ENCODE results near the gene AGAP5. TPM values are rescaled to one million over a fixed set of nuclear protein-coding genes. Genes with fewer than 3 reads are reported as not detected.
"Not testable (repeated sequence)": the region's sequence is repeated elsewhere in the genome, so short reads cannot be mapped to it uniquely, and the experiment has no call there.

Gene AGAP5
- polyA plus RNA-seq, 1 of the 3 experiments (the other 2 are of a cell fraction), result 3.8 TPM

DNA sequence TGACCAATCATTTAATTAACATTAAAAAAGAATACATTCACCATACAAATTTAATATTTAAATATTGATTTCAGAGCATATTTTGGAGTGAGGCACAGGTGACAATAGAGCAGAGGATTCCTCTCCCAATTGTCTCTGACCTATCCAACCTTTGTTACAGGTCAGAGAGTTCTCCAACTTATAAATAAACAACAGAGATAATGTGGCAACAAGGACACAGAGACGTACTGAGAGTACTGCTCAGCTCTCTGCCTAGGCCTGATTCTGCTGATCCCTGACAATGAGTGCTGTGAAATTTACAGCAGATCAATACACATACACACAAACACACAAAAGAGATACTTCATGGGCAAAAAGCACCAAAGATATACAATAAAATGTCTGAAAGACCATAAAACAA lies 18.3 kb upstream of the AGAP5 start:
- Histone ChIP-seq H4K20me1 (ENCODE audit: insufficient read depth) (no peaks in the 10 kb centered on the region), H3K4me1 (ENCODE audit: control insufficient read depth in 1 of 2, insufficient read depth in 2 of 2, low read depth in 1 of 2, low read length in 1 of 2) (no peaks in the 10 kb centered on the region), H3K9me2 (no peaks in the 10 kb centered on the region), H3K4me3 (ENCODE audit: low read depth in 2 of 2, low read length in 1 of 2) (no peak overlapping the region), H3K27me3 (ENCODE audit: insufficient read depth) (no peaks in the 10 kb centered on the region), H3K4me2 (no peak overlapping the region), H3K79me2 (ENCODE audit: insufficient read depth) (no peaks in the 10 kb centered on the region), H3K9me3 (no peaks in the 10 kb centered on the region), H3K9ac (no peak overlapping the region), H3K36me3 (replicated peaks in 1 of 2; ENCODE audit: control insufficient read depth in 1 of 2, insufficient read depth in 2 of 2, low read length in 1 of 2) (peaks cover 48 to 54% of the 10 kb centered on the region in 2 experiments), H3F3A (replicated peaks; ENCODE audit: insufficient read depth) (no peaks in the 10 kb centered on the region), H3K27ac (ENCODE audit: low read depth in 2 of 2, low read length in 1 of 2) (no peak overlapping the region), H2AFZ (ENCODE audit: low read depth) (no peak overlapping the region)
- no peak for DNase-seq
- WGBS (ENCODE audit: low lambda C conversion rate), result 84% methylated on average over 1 of the region's 1 CpG
- no peak for TF ChIP-seq SIN3A (IDR thresholded peaks at IDR 0.05; ENCODE audit: borderline replicate concordance, low read depth, low read length)
- no peak for TF ChIP-seq FOSL2 (IDR thresholded peaks at IDR 0.05; ENCODE audit: borderline replicate concordance, low read depth)
- no peak for TF ChIP-seq NFIC (IDR thresholded peaks at IDR 0.05; ENCODE audit: borderline replicate concordance)
- TF ChIP-seq MXI1 (IDR thresholded peaks at IDR 0.05; ENCODE audit: low read depth, low read length), result no peak
- no peak for TF ChIP-seq CHD2 (IDR thresholded peaks at IDR 0.05; ENCODE audit: low read length, partially characterized antibody)
- POLR2A ChIA-PET, result no interaction called here
- CTCF ChIA-PET, result no interaction called here

- H3K27me3 ChIP-seq (ENCODE audit: insufficient read depth); H3K4me3 ChIP-seq (ENCODE audit: low read depth in 2 of 2, low read length in 1 of 2); H3K4me1 ChIP-seq (ENCODE audit: control insufficient read depth in 1 of 2, insufficient read depth in 2 of 2, low read depth in 1 of 2, low read length in 1 of 2); H3K79me2 ChIP-seq (ENCODE audit: insufficient read depth); H3K9me2 ChIP-seq; H3K9ac ChIP-seq; H3K4me2 ChIP-seq; POLR2A ChIA-PET; DNase-seq; H3K27ac ChIP-seq (ENCODE audit: low read depth in 2 of 2, low read length in 1 of 2); H3K9me3 ChIP-seq; H3F3A ChIP-seq (replicated peaks; ENCODE audit: insufficient read depth); CTCF ChIA-PET; H4K20me1 ChIP-seq (ENCODE audit: insufficient read depth); H2AFZ ChIP-seq (ENCODE audit: low read depth): not testable (repeated sequence)
- H3K36me3 ChIP-seq (replicated peaks in 1 of 2; ENCODE audit: control insufficient read depth in 1 of 2, insufficient read depth in 2 of 2, low read length in 1 of 2), result peaks cover 47 to 48% of the 10 kb centered on the region in 2 experiments
- WGBS (ENCODE audit: low lambda C conversion rate), result 97% methylated on average over 17 of the region's 17 CpGs
Observed at GRCh38 chr10:73715179-73716156, 17.6 kb upstream of the AGAP5 start.

DNA sequence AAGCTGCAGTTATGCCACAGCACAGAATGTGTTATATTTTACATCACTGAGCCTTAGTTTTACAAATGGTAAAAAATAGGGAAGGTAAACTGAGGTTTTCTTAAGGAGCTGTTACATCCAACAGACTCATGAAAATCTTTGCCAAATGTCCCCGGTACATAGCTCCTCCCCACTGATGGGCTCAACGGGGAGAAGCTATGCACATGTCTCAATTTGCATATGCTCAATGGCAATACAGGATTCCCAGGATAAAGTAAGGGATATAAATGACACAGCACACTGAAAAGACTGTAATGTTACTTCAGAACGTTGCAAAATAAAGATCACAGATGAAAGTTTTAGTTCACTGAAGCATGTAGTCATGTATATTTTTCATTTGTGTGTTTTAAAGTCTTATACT lies 16.6 kb upstream of the AGAP5 start:
- peaks cover 38 to 42% of the 10 kb centered on the region in 2 experiments for H3K36me3 ChIP-seq (replicated peaks in 1 of 2; ENCODE audit: control insufficient read depth in 1 of 2, insufficient read depth in 2 of 2, low read length in 1 of 2)
- POLR2A ChIA-PET, result not testable (repeated sequence)

GRCh38 chr10:73713912-73714311 lies 16.0 kb upstream of the AGAP5 start:
- H3K9ac ChIP-seq; H3K4me2 ChIP-seq; H3K9me2 ChIP-seq; H3K27me3 ChIP-seq (ENCODE audit: insufficient read depth); H3K79me2 ChIP-seq (ENCODE audit: insufficient read depth); H3K4me3 ChIP-seq (ENCODE audit: low read depth in 2 of 2, low read length in 1 of 2); H3K27ac ChIP-seq (ENCODE audit: low read depth in 2 of 2, low read length in 1 of 2); H4K20me1 ChIP-seq (ENCODE audit: insufficient read depth); H3K4me1 ChIP-seq (ENCODE audit: control insufficient read depth in 1 of 2, insufficient read depth in 2 of 2, low read depth in 1 of 2, low read length in 1 of 2); H2AFZ ChIP-seq (ENCODE audit: low read depth); DNase-seq; CTCF ChIA-PET; H3F3A ChIP-seq (replicated peaks; ENCODE audit: insufficient read depth); H3K9me3 ChIP-seq; POLR2A ChIA-PET: not testable (repeated sequence)
- peaks cover 34 to 36% of the 10 kb centered on the region in 2 experiments for H3K36me3 ChIP-seq (replicated peaks in 1 of 2; ENCODE audit: control insufficient read depth in 1 of 2, insufficient read depth in 2 of 2, low read length in 1 of 2)
- whole genome bisulfite sequencing (ENCODE audit: low lambda C conversion rate), result 93% methylated on average over 3 of the region's 3 CpGs

More for the DNA sequence above, 16.6 kb upstream of the AGAP5 start:
- H3F3A ChIP-seq (replicated peaks; ENCODE audit: insufficient read depth); CTCF ChIA-PET; H3K79me2 ChIP-seq (ENCODE audit: insufficient read depth); H2AFZ ChIP-seq (ENCODE audit: low read depth); H3K4me2 ChIP-seq; DNase-seq; H3K27ac ChIP-seq (ENCODE audit: low read depth in 2 of 2, low read length in 1 of 2); H3K9ac ChIP-seq; H4K20me1 ChIP-seq (ENCODE audit: insufficient read depth); H3K9me3 ChIP-seq; H3K4me1 ChIP-seq (ENCODE audit: control insufficient read depth in 1 of 2, insufficient read depth in 2 of 2, low read depth in 1 of 2, low read length in 1 of 2); H3K4me3 ChIP-seq (ENCODE audit: low read depth in 2 of 2, low read length in 1 of 2); H3K9me2 ChIP-seq; H3K27me3 ChIP-seq (ENCODE audit: insufficient read depth): not testable (repeated sequence)
- WGBS (ENCODE audit: low lambda C conversion rate), result 71% methylated on average over 3 of the region's 3 CpGs

DNA sequence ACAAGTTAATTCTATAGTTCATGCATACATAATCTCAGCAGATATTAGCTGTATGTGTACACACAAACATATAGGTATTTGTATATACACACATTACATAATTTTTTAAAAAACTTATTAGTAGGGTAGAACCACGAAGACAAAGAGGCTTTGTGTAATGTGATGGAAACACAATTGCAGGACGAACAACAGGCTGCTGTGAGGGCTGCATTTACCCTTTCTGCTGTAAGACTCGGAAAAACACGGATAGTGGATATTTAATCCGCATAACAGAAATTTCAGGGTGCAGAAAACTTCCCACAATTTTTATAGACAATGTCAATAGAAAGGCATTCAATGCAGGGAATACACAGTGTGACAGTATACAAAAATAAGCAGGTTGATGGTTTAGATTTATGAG lies 13.8 kb upstream of the AGAP5 start:
- H3K27me3 ChIP-seq (ENCODE audit: insufficient read depth); H3F3A ChIP-seq (replicated peaks; ENCODE audit: insufficient read depth); H3K27ac ChIP-seq (ENCODE audit: low read depth in 2 of 2, low read length in 1 of 2); H3K4me2 ChIP-seq; DNase-seq; H3K9ac ChIP-seq; H2AFZ ChIP-seq (ENCODE audit: low read depth); H4K20me1 ChIP-seq (ENCODE audit: insufficient read depth); CTCF ChIA-PET; H3K9me2 ChIP-seq; H3K4me1 ChIP-seq (ENCODE audit: control insufficient read depth in 1 of 2, insufficient read depth in 2 of 2, low read depth in 1 of 2, low read length in 1 of 2); H3K79me2 ChIP-seq (ENCODE audit: insufficient read depth); POLR2A ChIA-PET; H3K4me3 ChIP-seq (ENCODE audit: low read depth in 2 of 2, low read length in 1 of 2); H3K9me3 ChIP-seq: not testable (repeated sequence)
- 92% methylated on average over 5 of the region's 5 CpGs for WGBS (ENCODE audit: low lambda C conversion rate)
- H3K36me3 ChIP-seq (replicated peaks in 1 of 2; ENCODE audit: control insufficient read depth in 1 of 2, insufficient read depth in 2 of 2, low read length in 1 of 2), result peaks cover 14% of the 10 kb centered on the region in 2 experiments

GRCh38 chr10:73708122-73708521 lies 10.2 kb upstream of the AGAP5 start:
- H3K4me2 ChIP-seq, POLR2A ChIA-PET: not testable (repeated sequence)

More at GRCh38 chr10:73708122-73708521, 10.2 kb upstream of the AGAP5 start:
- H3K9me3 ChIP-seq; CTCF ChIA-PET; H3K4me1 ChIP-seq (ENCODE audit: control insufficient read depth in 1 of 2, insufficient read depth in 2 of 2, low read depth in 1 of 2, low read length in 1 of 2); H3K27me3 ChIP-seq (ENCODE audit: insufficient read depth); H4K20me1 ChIP-seq (ENCODE audit: insufficient read depth); H3K79me2 ChIP-seq (ENCODE audit: insufficient read depth); H3K36me3 ChIP-seq (replicated peaks in 1 of 2; ENCODE audit: control insufficient read depth in 1 of 2, insufficient read depth in 2 of 2, low read length in 1 of 2); H3K9ac ChIP-seq; H3K27ac ChIP-seq (ENCODE audit: low read depth in 2 of 2, low read length in 1 of 2); H3K4me3 ChIP-seq (ENCODE audit: low read depth in 2 of 2, low read length in 1 of 2); H3F3A ChIP-seq (replicated peaks; ENCODE audit: insufficient read depth); H3K9me2 ChIP-seq; H2AFZ ChIP-seq (ENCODE audit: low read depth); DNase-seq: not testable (repeated sequence)
- 100% methylated on average over 1 of the region's 1 CpG for WGBS (ENCODE audit: low lambda C conversion rate)
